ENCODE data around the gene JMJD8.
A peak's percentile ranks its signal among the peaks of the same experiment; 100 is the strongest.

Gene JMJD8

GRCh38 chr16:687499-687898 is 3.4 kb upstream of the JMJD8 start:
- DNase-seq: no peak

- no peak for DNase-seq
Observed at GRCh38 chr16:686459-687260, 2.5 kb upstream of the JMJD8 start.

- DNase-seq: no peak
Observed at GRCh38 chr16:685967-686366, 1.8 kb upstream of the JMJD8 start.

- no peak for DNase-seq
Observed at GRCh38 chr16:684961-685696, 995 bp upstream of the JMJD8 start.

- DNase-seq: peak; percentile 26
Observed at GRCh38 chr16:683396-684070, 601 bp downstream of the JMJD8 start.

GRCh38 chr16:682493-683395 is 1.4 kb downstream of the JMJD8 start:
- no peak for DNase-seq

- DNase-seq: no peak
Observed at GRCh38 chr16:681746-682427, 2.2 kb downstream of the JMJD8 start.

- peak; percentile 17 for DNase-seq
Observed at GRCh38 chr16:680967-681745, 3.0 kb downstream of the JMJD8 start.

- DNase-seq: no peak
Observed at GRCh38 chr16:680625-680945, 3.5 kb downstream of the JMJD8 start.

GRCh38 chr16:679814-680624 is 4.1 kb downstream of the JMJD8 start, which contains the start of gene STUB1:
Gene STUB1 (plus strand): TSS chr16:680410. CDS start chr16:680526, 116 bp downstream.
- DNase-seq: peak; percentile 90

- DNase-seq: peak; percentile 88
Observed at GRCh38 chr16:678858-679813, 5.0 kb downstream of the JMJD8 start.

GRCh38 chr16:678209-678857 is 5.8 kb downstream of the JMJD8 start:
- no peak for DNase-seq

GRCh38 chr16:677316-678190 is 6.6 kb downstream of the JMJD8 start:
- peak; percentile 24 for DNase-seq

GRCh38 chr16:676913-677312 is 7.2 kb downstream of the JMJD8 start:
- peak; percentile 30 for DNase-seq

GRCh38 chr16:676565-676902 is 7.6 kb downstream of the JMJD8 start:
- DNase-seq: no peak

GRCh38 chr16:675884-676564 is 8.1 kb downstream of the JMJD8 start:
- peak; percentile 18 for DNase-seq

Data from eye (tissue), 1 donor.